Measurements from ENCODE around the gene BRCA1.
"Not testable (repeated sequence)": the region's sequence is repeated elsewhere in the genome, so short reads cannot be mapped to it uniquely, and the experiment has no call there.

The BRCA1 gene

GRCh38 chr17:43134774-43135453 is 9.8 kb upstream of the BRCA1 start:
- in situ Hi-C loops (cut with MboI; ENCODE audit: low sequenced_read_pairs), result no loop called here

- in situ Hi-C loops (cut with MboI; ENCODE audit: low sequenced_read_pairs), result not testable (repeated sequence)
These were observed 8.3 kb upstream of the BRCA1 start for GRCh38 chr17:43133439-43133838.

DNA sequence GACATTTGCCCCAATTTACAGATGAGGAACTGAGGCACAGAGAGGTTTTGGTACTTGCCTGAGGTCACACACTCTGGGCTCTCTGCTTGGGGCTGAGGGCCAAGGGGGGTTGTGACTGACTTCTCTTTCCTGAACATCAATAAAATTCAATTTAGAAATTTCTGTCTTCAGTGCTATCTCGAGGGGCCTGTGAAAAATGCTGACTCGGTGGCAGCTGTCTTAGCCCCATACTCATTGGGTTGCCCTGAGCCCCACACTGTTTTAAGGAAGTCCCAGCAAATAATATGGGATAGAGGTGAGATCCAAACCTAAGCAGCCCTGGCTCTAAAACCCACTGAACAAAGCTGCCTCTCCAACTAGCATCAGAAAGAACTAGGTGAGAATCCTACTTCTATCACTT is 7.0 kb upstream of the BRCA1 start:
- in situ Hi-C loops (cut with MboI; ENCODE audit: low sequenced_read_pairs), result no loop called here

- in situ Hi-C loops (cut with MboI; ENCODE audit: low sequenced_read_pairs), result no loop called here
These were observed 4.5 kb upstream of the BRCA1 start for GRCh38 chr17:43129671-43130010.

DNA sequence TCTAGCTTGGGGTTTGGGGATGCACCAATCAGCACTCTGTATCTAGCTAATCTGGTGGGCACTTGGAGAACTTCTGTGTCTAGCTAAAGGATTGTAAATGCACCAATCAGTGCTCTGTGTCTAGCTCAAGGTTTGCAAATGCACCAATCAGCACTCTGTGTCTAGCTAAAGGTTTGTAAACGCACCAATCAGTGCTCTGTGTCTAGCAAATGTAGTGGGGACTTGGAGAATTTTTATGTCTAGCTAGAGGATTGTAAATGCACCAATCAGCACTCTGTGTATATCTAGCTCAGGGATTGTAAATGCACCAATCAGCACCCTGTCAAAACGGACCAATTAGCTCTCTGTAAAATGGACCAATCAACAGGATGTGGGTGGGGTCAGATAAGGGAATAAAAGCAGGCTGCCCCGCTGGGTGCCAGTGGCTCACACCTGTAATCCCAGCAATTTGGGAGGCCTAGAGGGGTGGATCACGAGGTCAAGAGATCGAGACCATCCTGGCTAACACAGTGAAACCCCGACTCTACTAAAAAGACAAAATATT is 2.2 kb upstream of the BRCA1 start:
- in situ Hi-C loops (cut with MboI; ENCODE audit: low sequenced_read_pairs), result not testable (repeated sequence)

DNA sequence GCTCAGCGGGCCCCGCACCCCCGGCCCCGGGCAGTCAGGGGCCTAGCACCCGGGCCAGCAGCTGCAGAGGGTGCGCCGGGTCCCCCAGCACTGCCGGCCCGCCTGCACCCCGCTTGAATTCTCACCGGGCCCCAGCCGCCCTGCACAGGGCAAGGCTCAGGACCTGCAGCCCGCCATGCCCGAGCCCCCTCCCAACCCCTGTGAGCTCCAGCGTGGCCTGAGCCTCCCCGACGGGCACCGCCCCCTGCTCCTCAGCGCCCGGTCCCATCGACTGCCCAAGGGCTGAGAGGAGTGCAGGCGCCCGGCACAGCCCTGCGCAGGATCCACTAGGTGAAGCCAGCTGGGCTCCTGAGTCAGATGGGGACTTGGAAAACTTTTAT is 1.7 kb upstream of the BRCA1 start:
- in situ Hi-C loops (cut with MboI; ENCODE audit: low sequenced_read_pairs), result no loop called here

DNA sequence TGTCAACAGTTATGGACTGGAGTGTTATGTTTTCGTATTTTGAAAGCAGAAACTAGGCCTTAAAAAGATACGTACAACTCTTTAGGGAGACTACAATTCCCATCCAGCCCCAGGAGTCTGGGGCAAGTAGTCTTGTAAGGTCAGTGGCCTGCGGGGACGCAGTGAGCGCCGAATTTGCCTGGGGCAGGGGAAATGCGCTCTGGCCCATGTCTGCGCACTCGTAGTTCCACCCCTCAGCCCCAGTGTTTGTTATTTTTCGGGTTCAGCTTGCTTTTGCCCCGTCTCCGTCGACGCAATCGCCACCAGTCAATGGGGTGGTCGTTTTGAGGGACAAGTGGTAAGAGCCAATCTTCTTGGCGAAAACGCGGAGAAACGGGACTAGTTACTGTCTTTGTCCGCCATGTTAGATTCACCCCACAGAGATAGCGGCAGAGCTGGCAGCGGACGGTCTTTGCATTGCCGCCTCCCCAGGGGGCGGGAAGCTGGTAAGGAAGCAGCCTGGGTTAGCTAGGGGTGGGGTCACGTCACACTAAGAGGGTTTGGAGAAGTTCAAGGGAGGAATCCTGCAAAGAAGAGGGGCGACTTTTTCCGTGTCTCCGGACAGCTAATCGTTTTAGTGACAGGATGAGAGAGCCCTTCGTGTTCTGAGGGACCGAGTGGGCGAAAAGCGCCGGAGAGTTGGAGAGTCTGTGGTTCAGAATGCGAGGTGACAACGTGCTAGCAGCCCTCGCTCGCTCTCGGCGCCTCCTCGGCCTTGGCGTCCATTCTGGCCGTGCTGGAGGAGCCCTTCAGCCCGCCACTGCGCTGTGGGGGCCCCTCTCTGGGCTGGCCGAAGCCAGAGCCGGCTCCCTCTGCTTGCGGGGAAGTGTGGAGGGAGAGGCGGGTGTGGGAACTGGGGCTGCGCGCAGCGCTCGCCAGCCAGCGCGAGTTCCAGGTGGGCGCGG is 1.1 kb upstream of the BRCA1 start:
- in situ Hi-C loops (cut with MboI; ENCODE audit: low sequenced_read_pairs), result no loop called here

GRCh38 chr17:43118679-43119615 is 6.2 kb downstream of the BRCA1 start:
- in situ Hi-C loops (cut with MboI; ENCODE audit: low sequenced_read_pairs), result no loop called here

DNA sequence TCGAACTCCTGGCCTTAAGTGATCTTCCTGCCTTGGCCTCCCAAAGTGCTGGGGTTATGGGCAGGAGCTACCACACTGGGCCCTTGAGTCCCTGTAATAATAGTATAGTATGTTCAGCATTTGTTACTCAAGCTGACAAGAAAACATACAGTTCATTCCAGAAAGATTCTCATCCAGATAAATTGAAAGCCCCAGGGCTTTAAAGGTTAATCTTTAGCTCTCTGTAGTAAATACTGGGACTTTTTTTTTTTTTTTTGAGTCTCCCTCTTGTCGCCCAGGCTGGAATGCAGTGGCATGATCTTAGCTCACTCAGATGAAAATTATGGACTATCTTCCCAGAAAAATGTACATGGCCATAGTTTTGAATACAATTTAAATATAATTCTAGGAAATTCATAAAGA is 11.0 kb downstream of the BRCA1 start:
- in situ Hi-C loops (cut with MboI; ENCODE audit: low sequenced_read_pairs), result no loop called here

- in situ Hi-C loops (cut with MboI; ENCODE audit: low sequenced_read_pairs), result no loop called here
These were observed 18.6 kb downstream of the BRCA1 start for GRCh38 chr17:43106552-43106951.

- in situ Hi-C loops (cut with MboI; ENCODE audit: low sequenced_read_pairs), result no loop called here
These were observed 20.0 kb downstream of the BRCA1 start for GRCh38 chr17:43105146-43105545.

- in situ Hi-C loops (cut with MboI; ENCODE audit: low sequenced_read_pairs), result no loop called here
These were observed 20.5 kb downstream of the BRCA1 start for GRCh38 chr17:43104665-43105064.

DNA sequence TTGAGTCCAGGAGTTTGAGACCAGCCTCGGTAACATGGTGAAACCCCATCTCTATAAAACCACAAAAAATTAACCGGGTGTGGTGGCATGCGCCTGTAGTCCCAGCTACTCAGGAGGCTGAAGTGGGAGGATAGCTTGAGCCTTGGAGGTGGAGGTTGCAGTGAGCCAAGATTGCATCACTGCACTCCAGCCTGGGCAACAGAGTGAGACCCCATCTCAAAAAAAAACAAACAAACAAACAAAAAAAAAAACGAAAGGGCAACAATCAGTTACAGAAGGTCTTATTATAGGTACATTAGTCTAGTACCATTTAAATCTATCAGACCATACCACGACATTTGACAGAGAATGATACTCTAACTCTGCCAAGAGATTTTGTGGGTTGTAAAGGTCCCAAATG is 29.8 kb downstream of the BRCA1 start:
- in situ Hi-C loops (cut with MboI; ENCODE audit: low sequenced_read_pairs), result not testable (repeated sequence)

- in situ Hi-C loops (cut with MboI; ENCODE audit: low sequenced_read_pairs), result no loop called here
These were observed 30.9 kb downstream of the BRCA1 start for GRCh38 chr17:43094129-43094835.

GRCh38 chr17:43092901-43093300 is 32.3 kb downstream of the BRCA1 start:
- in situ Hi-C loops (cut with MboI; ENCODE audit: low sequenced_read_pairs), result no loop called here

DNA sequence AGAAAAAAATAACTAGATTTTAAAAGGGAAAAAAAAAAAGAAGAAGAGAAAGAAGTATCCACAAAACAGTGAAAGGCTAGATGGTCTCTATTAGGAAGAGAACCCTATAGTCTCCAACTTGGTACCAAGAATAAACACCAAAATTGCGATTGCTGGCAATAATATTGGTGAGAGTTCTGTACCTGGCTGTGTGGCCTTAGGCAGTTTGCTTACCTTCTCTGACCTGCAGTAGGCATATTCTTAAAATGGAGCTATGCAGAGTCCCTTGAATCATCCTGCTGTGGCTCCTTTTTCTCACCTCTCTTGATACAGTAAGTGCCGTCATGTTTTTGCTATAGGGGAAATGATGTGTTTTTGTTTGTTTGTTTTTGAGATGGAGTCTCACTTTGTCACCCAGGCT is 35.1 kb downstream of the BRCA1 start:
- in situ Hi-C loops (cut with MboI; ENCODE audit: low sequenced_read_pairs), result no loop called here

GRCh38 chr17:43085474-43085873 is 39.7 kb downstream of the BRCA1 start:
- in situ Hi-C loops (cut with MboI; ENCODE audit: low sequenced_read_pairs), result no loop called here

- in situ Hi-C loops (cut with MboI; ENCODE audit: low sequenced_read_pairs), result no loop called here
These were observed 45.4 kb downstream of the BRCA1 start for GRCh38 chr17:43079641-43080302.

- in situ Hi-C loops (cut with MboI; ENCODE audit: low sequenced_read_pairs), result no loop called here
These were observed 50.3 kb downstream of the BRCA1 start for GRCh38 chr17:43074869-43075268.

DNA sequence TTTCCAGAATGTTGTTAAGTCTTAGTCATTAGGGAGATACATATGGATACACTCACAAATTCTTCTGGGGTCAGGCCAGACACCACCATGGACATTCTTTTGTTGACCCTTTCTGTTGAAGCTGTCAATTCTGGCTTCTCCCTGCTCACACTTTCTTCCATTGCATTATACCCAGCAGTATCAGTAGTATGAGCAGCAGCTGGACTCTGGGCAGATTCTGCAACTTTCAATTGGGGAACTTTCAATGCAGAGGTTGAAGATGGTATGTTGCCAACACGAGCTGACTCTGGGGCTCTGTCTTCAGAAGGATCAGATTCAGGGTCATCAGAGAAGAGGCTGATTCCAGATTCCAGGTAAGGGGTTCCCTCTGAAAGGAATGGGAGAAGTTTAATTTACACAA is 54.3 kb downstream of the BRCA1 start:
- in situ Hi-C loops (cut with MboI; ENCODE audit: low sequenced_read_pairs), result no loop called here
